Measurements from ENCODE around the gene SIRT7. TPM values are rescaled to one million over a fixed set of nuclear protein-coding genes. Genes with fewer than 3 reads are reported as not detected.
A peak's percentile ranks its signal among the peaks of the same experiment; 100 is the strongest.

Gene SIRT7
- total RNA-seq, 4 donors from 2014 or later = 14.3 to 24.1 (median 18.3) TPM

DNA sequence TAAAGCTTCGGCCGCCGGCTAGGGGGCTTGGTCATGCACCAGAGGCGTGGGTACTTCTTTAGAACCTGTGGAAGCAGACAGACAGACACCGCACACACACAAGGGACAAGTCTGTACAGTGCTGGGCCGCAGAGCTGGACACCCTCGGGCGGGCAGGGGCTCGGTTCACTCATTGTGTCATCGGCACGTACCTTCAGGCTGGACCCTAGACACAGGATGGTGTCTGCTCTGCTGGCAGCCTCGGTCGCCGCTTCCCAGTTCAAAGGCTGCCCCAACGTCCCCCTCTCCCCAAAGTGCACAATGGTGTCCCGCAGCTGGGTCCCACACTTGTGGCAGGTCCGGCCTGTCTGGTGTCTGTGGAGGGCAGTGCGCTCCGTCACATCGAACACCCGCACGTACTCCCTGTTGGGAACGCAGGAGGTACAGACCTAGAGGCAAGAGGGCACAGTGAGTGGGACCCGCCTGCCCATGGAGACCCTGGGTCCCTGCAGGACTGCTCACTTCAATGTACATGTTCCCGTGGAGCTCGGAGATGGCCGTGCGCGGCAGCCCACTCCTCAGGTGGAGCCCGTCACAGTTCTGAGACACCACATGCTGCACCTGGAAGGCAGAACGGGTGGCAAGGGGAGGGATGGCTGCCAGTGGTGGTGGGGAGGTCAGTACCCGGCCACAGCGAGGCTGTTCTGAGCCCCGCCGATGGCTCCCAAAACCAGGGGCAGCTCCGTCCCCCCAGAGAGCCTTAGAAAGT lies 3.7 kb downstream of the SIRT7 start:
- ATAC-seq = no peak
- Histone ChIP-seq H3K4me3 (no peak overlapping the region), H3K27ac (no peak overlapping the region), H3K9me3 (no peaks in the 10 kb centered on the region), H3K27me3 (no peaks in the 10 kb centered on the region), H3K36me3 (peaks cover 0 to 50% of the 10 kb centered on the region in 2 donors), H3K4me1 (peaks cover 6 to 55% (median 21%) of the 10 kb centered on the region in 3 donors)
- 85% methylated on average over 9 of the region's 36 CpGs; no CpG with 5 or more reads in 1 of the 2 donors for WGBS, 2 donors (ENCODE audit: low coverage in 1 of 2)
- TF ChIP-seq POLR2AphosphoS5 (IDR thresholded peaks at IDR 0.05) (no peak), EP300 (IDR thresholded peaks at IDR 0.05) (no peak), POLR2A (IDR thresholded peaks at IDR 0.05) (no peak)
- TF ChIP-seq, protein P1, sequence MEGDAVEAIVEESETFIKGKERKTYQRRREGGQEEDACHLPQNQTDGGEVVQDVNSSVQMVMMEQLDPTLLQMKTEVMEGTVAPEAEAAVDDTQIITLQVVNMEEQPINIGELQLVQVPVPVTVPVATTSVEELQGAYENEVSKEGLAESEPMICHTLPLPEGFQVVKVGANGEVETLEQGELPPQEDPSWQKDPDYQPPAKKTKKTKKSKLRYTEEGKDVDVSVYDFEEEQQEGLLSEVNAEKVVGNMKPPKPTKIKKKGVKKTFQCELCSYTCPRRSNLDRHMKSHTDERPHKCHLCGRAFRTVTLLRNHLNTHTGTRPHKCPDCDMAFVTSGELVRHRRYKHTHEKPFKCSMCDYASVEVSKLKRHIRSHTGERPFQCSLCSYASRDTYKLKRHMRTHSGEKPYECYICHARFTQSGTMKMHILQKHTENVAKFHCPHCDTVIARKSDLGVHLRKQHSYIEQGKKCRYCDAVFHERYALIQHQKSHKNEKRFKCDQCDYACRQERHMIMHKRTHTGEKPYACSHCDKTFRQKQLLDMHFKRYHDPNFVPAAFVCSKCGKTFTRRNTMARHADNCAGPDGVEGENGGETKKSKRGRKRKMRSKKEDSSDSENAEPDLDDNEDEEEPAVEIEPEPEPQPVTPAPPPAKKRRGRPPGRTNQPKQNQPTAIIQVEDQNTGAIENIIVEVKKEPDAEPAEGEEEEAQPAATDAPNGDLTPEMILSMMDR (IDR thresholded peaks at IDR 0.05) = no peak

DNA sequence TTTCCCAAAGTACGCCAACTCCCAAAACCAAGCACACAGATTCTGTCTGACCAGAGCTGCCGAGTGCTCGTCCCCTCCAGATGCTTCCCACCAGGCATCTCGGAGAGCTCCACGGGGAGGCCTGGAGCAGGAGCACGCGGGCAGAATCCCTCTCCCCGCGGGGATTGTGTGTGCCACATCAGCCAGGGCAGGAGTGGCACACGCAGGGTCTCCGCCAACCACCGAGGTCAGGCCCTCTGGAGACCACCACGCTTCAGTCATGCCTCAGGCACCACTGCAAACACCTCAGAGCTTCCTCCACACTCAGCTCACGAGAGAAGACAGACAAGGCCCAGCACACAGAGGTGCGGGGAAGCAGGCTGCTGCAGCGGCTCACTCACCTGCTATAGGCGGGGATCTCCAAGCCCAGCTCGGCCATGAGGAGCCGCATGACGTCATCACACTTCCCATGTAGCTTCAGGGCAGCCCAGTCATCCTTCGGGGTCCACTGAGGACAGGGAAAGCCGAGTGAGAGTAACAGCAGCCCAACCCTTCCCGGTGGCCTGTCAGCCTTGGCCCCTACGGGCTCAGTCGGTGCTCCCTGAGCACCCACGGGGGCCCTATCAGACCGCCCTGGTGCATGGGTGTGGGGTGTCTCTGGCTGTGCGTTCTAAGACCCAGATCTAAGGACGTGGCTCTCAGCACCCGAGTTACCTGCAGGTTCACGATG lies 4.4 kb downstream of the SIRT7 start:
- no peak for ATAC-seq
- no peak overlapping the region for H3K27ac ChIP-seq
- H3K4me1 ChIP-seq = peaks cover 6 to 48% (median 20%) of the 10 kb centered on the region in 3 donors
- peaks cover 0 to 51% of the 10 kb centered on the region in 2 donors for H3K36me3 ChIP-seq
- no peak overlapping the region for H3K4me3 ChIP-seq
- no peaks in the 10 kb centered on the region for H3K27me3 ChIP-seq
- TF ChIP-seq, protein P1 (IDR thresholded peaks at IDR 0.05) = no peak
- TF ChIP-seq EP300 (IDR thresholded peaks at IDR 0.05) = no peak
- TF ChIP-seq POLR2AphosphoS5 (IDR thresholded peaks at IDR 0.05) = no peak
- TF ChIP-seq POLR2A (IDR thresholded peaks at IDR 0.05) = no peak
- no peaks in the 10 kb centered on the region for H3K9me3 ChIP-seq
- WGBS, 2 donors (ENCODE audit: low coverage in 1 of 2) = 94 to 100% methylated on average over 2 to 3 of the region's 31 CpGs

DNA sequence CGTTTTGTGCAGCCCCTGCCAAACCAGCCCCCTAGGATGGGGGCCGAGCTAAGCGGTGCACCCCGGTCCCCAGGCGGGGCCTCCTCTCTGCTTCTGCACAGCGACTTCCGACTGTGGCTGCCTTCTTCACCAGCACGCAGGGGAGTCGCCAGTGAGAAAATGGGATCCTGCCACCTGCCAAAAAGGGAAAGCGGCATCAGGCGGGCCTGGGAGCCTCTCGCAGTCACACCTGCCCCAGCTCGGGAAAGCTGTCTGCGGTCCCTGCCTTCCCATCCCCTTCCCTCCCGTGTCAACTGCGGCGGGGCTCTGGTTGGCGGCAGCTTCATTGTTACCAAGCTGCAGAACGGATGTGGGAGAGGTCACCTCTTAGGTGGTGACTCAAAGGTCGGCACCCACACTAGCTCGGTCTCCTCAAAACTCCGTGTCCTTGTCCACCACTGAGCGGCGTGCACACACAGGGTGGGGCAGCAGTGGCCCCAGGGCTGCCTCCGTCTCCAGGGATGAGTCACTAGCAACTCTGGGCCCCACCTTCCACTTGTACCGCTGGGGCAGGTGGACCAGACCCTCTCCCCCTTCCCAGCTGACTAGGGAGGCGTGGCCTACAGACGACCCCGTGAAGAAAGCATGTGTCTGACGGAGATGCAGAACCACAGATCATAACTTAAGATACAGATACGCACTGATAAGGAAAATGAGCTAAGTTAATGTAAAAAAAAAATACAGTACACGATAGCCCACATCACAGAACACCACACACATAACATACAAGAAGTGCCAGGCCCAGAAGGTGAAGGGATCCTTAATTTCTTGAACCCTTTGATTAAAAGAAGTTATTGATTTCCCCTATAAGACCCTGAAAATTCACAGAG lies 5.3 kb downstream of the SIRT7 start:
- peaks cover 0 to 60% of the 10 kb centered on the region in 2 donors for H3K36me3 ChIP-seq
- no peaks in the 10 kb centered on the region for H3K27me3 ChIP-seq
- 93 to 100% methylated on average over 1 to 6 of the region's 32 CpGs for WGBS, 2 donors (ENCODE audit: low coverage in 1 of 2)
- H3K9me3 ChIP-seq = no peaks in the 10 kb centered on the region
- no peak for ATAC-seq
- TF ChIP-seq POLR2A (IDR thresholded peaks at IDR 0.05) = no peak
- TF ChIP-seq EP300 (IDR thresholded peaks at IDR 0.05) = no peak
- TF ChIP-seq, protein P1 (IDR thresholded peaks at IDR 0.05) = no peak
- no peak for TF ChIP-seq POLR2AphosphoS5 (IDR thresholded peaks at IDR 0.05)
- H3K4me3 ChIP-seq = no peak overlapping the region
- H3K4me1 ChIP-seq = peaks cover 6 to 42% (median 16%) of the 10 kb centered on the region in 3 donors
- peak overlapping the region in 1 of 4 donors; percentile 88 for H3K27ac ChIP-seq

DNA sequence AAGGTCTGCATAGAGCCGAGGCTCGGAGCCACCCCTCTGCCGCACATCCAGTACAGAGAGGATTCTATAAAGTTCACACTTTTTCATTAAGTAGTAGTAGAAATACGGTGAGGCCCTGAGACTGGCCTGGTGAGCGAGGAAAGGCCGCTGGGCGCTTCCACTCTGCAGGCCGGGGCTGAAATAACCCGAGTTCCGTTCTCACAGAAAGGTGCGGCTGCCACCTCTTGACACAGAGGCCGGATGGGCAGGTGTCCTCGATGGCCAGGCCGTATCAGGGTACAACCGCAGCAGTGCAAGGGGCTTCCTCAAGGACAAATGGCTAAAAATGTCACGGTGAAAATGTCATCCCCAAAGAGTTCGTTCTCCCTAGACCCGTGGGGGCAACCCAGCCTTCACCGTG lies 6.0 kb downstream of the SIRT7 start:
- peak overlapping the region in 1 of 2 donors; percentile 84 for H3K4me3 ChIP-seq
- peak overlapping the region; percentile 10 to 88 (median 80) for H3K27ac ChIP-seq
- whole genome bisulfite sequencing, 2 donors (ENCODE audit: low coverage in 1 of 2) = 89 to 100% methylated on average over 3 to 7 of the region's 19 CpGs
- no peaks in the 10 kb centered on the region for H3K9me3 ChIP-seq
- H3K4me1 ChIP-seq = peaks cover 3 to 35% (median 11%) of the 10 kb centered on the region in 3 donors
- no peaks in the 10 kb centered on the region for H3K27me3 ChIP-seq
- TF ChIP-seq, protein P1 (IDR thresholded peaks at IDR 0.05) = no peak
- no peak for TF ChIP-seq POLR2A (IDR thresholded peaks at IDR 0.05)
- no peak for TF ChIP-seq POLR2AphosphoS5 (IDR thresholded peaks at IDR 0.05)
- TF ChIP-seq EP300 (IDR thresholded peaks at IDR 0.05) = no peak
- no peak for ATAC-seq
- peaks cover 0 to 67% of the 10 kb centered on the region in 2 donors for H3K36me3 ChIP-seq

Measured in gastroesophageal sphincter (tissue), 4 donors.